GM12878 (cell line): ENCODE results near the gene ANKRD44. TPM values are rescaled to one million over a fixed set of nuclear protein-coding genes. Genes with fewer than 3 reads are reported as not detected.

ENCODE experiments used
- ATAC-seq: fragments of 200-7000 bp; cut with Tn5 transposase; 3 replicates; pipeline ENCODE4 v1.9.1; 2020; ENCODE audit warnings: mild to moderate bottlenecking, moderate library complexity
- BruUV-seq: library from RNA; stranded (reverse); fragments of 400-500 nt; replicated peaks from 2 replicates; lab custom pipeline; 2021; lab: Mats Ljungman, UMichigan
- CTCF ChIA-PET: fragments of 300-600 bp; sonication (Branson Sonifier 250); formaldehyde crosslinking; extraction: SDS; loops from one replicate; lab custom pipeline; 2021; ENCODE audit warnings: inconsistent platforms; lab: Yijun Ruan, JAX
- POLR2A ChIA-PET: fragments of 350-600 bp; formaldehyde crosslinking; extraction: SDS; loops from one replicate; lab custom pipeline; 2021; ENCODE audit warnings: inconsistent platforms; lab: Charles Lee
- RAD21 ChIA-PET: fragments of 300-600 bp; sonication (Branson Sonifier 250); formaldehyde crosslinking; loops from one replicate; lab custom pipeline; 2023; ENCODE audit warnings: antibody characterized with exemption; ENCODE audit not compliant: unreplicated experiment; lab: Charles Lee
- SMC1A ChIA-PET: fragments of 300-600 bp; sonication (Branson Sonifier 250); formaldehyde crosslinking; loops from one replicate; lab custom pipeline; 2023; ENCODE audit not compliant: unreplicated experiment, uncharacterized antibody; lab: Charles Lee
- DNase-seq: peaks from one replicate; pipeline ENCODE4 v3.0.0-alpha.2; 2011; ENCODE audit warnings: low read depth, low spot score
- FAIRE-seq: peaks from 3 replicates; lab custom pipeline; 2011; peaks lifted over from hg19 to GRCh38; lab: Jason Lieb, UNC
- H2AFZ ChIP-seq: 2 replicates; pipeline ENCODE4 v1.6.0; 2011; ENCODE audit warnings: low read depth, low read length, control low read depth; ENCODE audit not compliant: control insufficient read depth
- H3K27ac ChIP-seq: 2 replicates; pipeline ENCODE4 v1.5.1; 2011; ENCODE audit warnings: control low read depth; ENCODE audit not compliant: control insufficient read depth, insufficient read depth
- H3K27me3 ChIP-seq, 2 experiments: replicated peaks in 1 of 2; 2 replicates each; pipeline versions ENCODE4 v1.6.0 to v1.6.1; 2011; ENCODE audit warnings: low read length in 1 of 2; ENCODE audit not compliant: control insufficient read depth in 2 of 2, insufficient read depth in 2 of 2
- H3K36me3 ChIP-seq, 2 experiments: 2 replicates each; pipeline ENCODE4 v1.5.1; 2011; ENCODE audit warnings: low read length in 1 of 2; ENCODE audit not compliant: control insufficient read depth in 2 of 2, insufficient read depth in 2 of 2
- H3K4me1 ChIP-seq: 2 replicates; pipeline ENCODE4 v1.6.1; 2011; ENCODE audit warnings: mild to moderate bottlenecking, low read length, moderate library complexity, mixed read lengths; ENCODE audit not compliant: control insufficient read depth, insufficient read depth
- H3K4me2 ChIP-seq: 2 replicates; pipeline ENCODE4 v1.6.0; 2011; ENCODE audit warnings: control low read depth; ENCODE audit not compliant: control insufficient read depth, insufficient read depth
- H3K4me3 ChIP-seq: fragments of 200-600 bp; sonication (generic); 2 replicates; pipeline ENCODE4 v1.5.1; 2016
- H3K79me2 ChIP-seq: 2 replicates; pipeline ENCODE4 v1.6.0; 2011; ENCODE audit warnings: low read length; ENCODE audit not compliant: control insufficient read depth, insufficient read depth
- H3K9ac ChIP-seq: 2 replicates; pipeline ENCODE4 v1.8.0; 2011; ENCODE audit warnings: low read length, control low read depth, mixed read lengths; ENCODE audit not compliant: control insufficient read depth, insufficient read depth
- H3K9me3 ChIP-seq: replicated peaks from 3 replicates; pipeline ENCODE4 v1.5.1; 2011; ENCODE audit warnings: mild to moderate bottlenecking, low read length; ENCODE audit not compliant: control insufficient read depth, insufficient read depth
- H4K20me1 ChIP-seq: 2 replicates; pipeline ENCODE4 v1.6.0; 2011; ENCODE audit not compliant: control insufficient read depth, insufficient read depth
- CEBPB ChIP-seq, 2 experiments: fragments of 150-350 bp in 1 of 2; IDR thresholded peaks; 2 replicates each; pipeline ENCODE4 v1.6.1; 2012 to 2014; ENCODE audit warnings: low read depth in 2 of 2, low read length in 2 of 2, borderline replicate concordance in 1 of 2, inconsistent platforms in 1 of 2
- FOXK2 ChIP-seq: fragments of 450-650 bp; IDR thresholded peaks from 2 replicates; pipeline ENCODE4 v1.6.1; 2017; ENCODE audit warnings: mild to moderate bottlenecking, moderate library complexity
- IRF4 ChIP-seq: IDR thresholded peaks from 2 replicates; pipeline ENCODE4 v1.6.1; 2011; ENCODE audit warnings: low read depth, low read length
- POLR2AphosphoS2 ChIP-seq: IDR thresholded peaks from 2 replicates; pipeline ENCODE4 v1.6.1; 2011; ENCODE audit warnings: low read depth, mild to moderate bottlenecking, low read length, improper control_type of control experiment, moderate library complexity
- RB1 ChIP-seq: fragments of 450-650 bp; formaldehyde crosslinking; IDR thresholded peaks from 2 replicates; pipeline ENCODE4 v1.6.1; 2017; ENCODE audit warnings: mild to moderate bottlenecking, borderline replicate concordance
- WGBS: methylation state at CpG from one replicate; pipeline ENCODE4 v1.1.6; 2016; ENCODE audit warnings: low lambda C conversion rate; ENCODE audit not compliant: insufficient replicate concordance, insufficient coverage; ENCODE audit errors: missing lambda C conversion rate; 5-methylcytosine and 5-hydroxymethylcytosine counted together
- in situ Hi-C: fragments of 300-500 bp; cut with MboI; formaldehyde crosslinking; loops from 9 replicates; pipeline ENCODE4 v1.14.3; 2018; ENCODE audit warnings: mixed read lengths
- intact Hi-C: fragments of 100-400 bp; cut with micrococcal nuclease; formaldehyde crosslinking; loops from one replicate; pipeline ENCODE4 v1.14.2; 2022; ENCODE audit not compliant: unreplicated experiment
- polyA plus RNA-seq, 11 experiments: library from polyadenylated mRNA; depleted of rRNA in 4 of 11; unstranded in 6 of 11; stranded (reverse) in 5 of 11; fragments of >200 nt; fragmentation: Nextera tagmentation in 4 of 11; fragmentation: Illumina TruSeq in 1 of 11; extraction: Ambion mirVana in 4 of 11; extraction: Trizol in 1 of 11; gene quantifications; 1 replicate in 1 of 11; 2 replicates in 10 of 11; pipeline versions ENCODE4 v1.2.1 to v1.2.3, GENCODE V29; 2011 to 2016; ENCODE audit warnings: inconsistent platforms in 2 of 11, missing spikeins in 2 of 11, low read depth in 1 of 11
- total RNA-seq, 4 experiments: library from RNA; depleted of rRNA in 3 of 4; stranded (reverse); fragments of >200 nt in 3 of 4; fragmentation: Illumina TruSeq in 1 of 4; extraction: Trizol in 1 of 4; gene quantifications; 2 replicates each; pipeline versions ENCODE4 v1.2.1 to v1.2.3, GENCODE V29; 2013 to 2021
- TF ChIP-seq, protein P1 (sequence below): fragments of 450-650 bp; IDR thresholded peaks from 2 replicates; pipeline ENCODE4 v1.6.1; 2017; ENCODE audit warnings: mild to moderate bottlenecking, moderate library complexity

Gene ANKRD44
- total and polyA plus RNA-seq, 10 of the 15 experiments (the other 5 are each of a cell fraction or from before 2014, with no cell fraction given) = 19.1 to 99.1 (median 59.6) TPM

DNA sequence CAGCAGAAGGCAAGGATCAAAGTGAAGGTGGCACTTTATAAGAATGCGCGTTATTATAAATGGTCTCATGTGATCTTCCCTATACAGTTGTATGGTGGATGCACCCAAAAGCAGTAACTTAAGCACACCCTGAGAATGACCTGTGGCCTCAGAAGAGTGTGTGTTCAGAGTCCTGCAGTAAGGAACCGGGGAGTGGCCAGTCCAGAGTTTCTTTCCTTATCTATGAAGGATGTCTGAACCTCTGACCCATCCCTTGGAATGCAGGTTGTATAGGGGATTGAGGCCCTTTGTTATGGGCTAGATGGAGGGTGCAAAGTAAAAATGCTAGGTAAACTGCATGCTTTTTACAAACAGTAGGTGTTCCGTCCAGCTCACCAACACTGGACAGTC, 43.6 kb upstream of the ANKRD44 start:
- Histone ChIP-seq H3K27me3 (no peaks in the 10 kb centered on the region), H3K36me3 (no peaks in the 10 kb centered on the region; a peak in 1 of 4 replicates), H3K9me3 (no peaks in the 10 kb centered on the region)
- CTCF ChIA-PET = interaction anchor here (1.0 to 2.0 kb wide), 3 partner anchors 37 to 240 kb away, joined by 3 to 6 read pairs (median 3); no protein-coding TSS in a partner anchor
- no peak for ATAC-seq
- TF ChIP-seq POLR2AphosphoS2 (no peak), IRF4 (no peak), FOXK2 (no peak), RB1 (no peak), CEBPB (IDR thresholded peaks at IDR 0.05; ENCODE audit: borderline replicate concordance in 1 of 2, low read depth in 2 of 2, low read length in 2 of 2) (no peak)
- TF ChIP-seq, protein P1, sequence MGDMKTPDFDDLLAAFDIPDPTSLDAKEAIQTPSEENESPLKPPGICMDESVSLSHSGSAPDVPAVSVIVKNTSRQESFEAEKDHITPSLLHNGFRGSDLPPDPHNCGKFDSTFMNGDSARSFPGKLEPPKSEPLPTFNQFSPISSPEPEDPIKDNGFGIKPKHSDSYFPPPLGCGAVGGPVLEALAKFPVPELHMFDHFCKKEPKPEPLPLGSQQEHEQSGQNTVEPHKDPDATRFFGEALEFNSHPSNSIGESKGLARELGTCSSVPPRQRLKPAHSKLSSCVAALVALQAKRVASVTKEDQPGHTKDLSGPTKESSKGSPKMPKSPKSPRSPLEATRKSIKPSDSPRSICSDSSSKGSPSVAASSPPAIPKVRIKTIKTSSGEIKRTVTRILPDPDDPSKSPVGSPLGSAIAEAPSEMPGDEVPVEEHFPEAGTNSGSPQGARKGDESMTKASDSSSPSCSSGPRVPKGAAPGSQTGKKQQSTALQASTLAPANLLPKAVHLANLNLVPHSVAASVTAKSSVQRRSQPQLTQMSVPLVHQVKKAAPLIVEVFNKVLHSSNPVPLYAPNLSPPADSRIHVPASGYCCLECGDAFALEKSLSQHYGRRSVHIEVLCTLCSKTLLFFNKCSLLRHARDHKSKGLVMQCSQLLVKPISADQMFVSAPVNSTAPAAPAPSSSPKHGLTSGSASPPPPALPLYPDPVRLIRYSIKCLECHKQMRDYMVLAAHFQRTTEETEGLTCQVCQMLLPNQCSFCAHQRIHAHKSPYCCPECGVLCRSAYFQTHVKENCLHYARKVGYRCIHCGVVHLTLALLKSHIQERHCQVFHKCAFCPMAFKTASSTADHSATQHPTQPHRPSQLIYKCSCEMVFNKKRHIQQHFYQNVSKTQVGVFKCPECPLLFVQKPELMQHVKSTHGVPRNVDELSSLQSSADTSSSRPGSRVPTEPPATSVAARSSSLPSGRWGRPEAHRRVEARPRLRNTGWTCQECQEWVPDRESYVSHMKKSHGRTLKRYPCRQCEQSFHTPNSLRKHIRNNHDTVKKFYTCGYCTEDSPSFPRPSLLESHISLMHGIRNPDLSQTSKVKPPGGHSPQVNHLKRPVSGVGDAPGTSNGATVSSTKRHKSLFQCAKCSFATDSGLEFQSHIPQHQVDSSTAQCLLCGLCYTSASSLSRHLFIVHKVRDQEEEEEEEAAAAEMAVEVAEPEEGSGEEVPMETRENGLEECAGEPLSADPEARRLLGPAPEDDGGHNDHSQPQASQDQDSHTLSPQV = no peak
- TF ChIP-seq, all 136 proteins: peak for 0
- no TSS peak for BruUV-seq
- ChIA-PET POLR2A (no interaction called here), RAD21 (no interaction called here), SMC1A (interaction anchor here (0.6 to 1.4 kb wide), 2 partner anchors 43 to 172 kb away, joined by 3 read pairs; no protein-coding TSS in a partner anchor)
- FAIRE-seq (no peak), DNase-seq (no peak)
- no peaks in the 10 kb centered on the region for H3K4me1 ChIP-seq
- no peak overlapping the region for H3K4me2 ChIP-seq
- intact Hi-C loops = no loop called here
- H2AFZ ChIP-seq = no peak overlapping the region
- H4K20me1 ChIP-seq = no peaks in the 10 kb centered on the region
- 97% methylated on average over 4 of the region's 4 CpGs for WGBS
- H3K9ac ChIP-seq = no peak overlapping the region
- in situ Hi-C loops = no loop called here
- H3K4me3 ChIP-seq = no peak overlapping the region
- no peak overlapping the region for H3K27ac ChIP-seq
- H3K79me2 ChIP-seq = no peaks in the 10 kb centered on the region
